Activated T-cell treated with anti-CD3 and anti-CD28 coated beads, Interleukin-2, amount 50 U/mL, for 24 hours (primary cell): Measurements from ENCODE around the gene PPP1R1B.
"Not testable (repeated sequence)": the region's sequence is repeated elsewhere in the genome, so short reads cannot be mapped to it uniquely, and the experiment has no call there.

Experiments used
- DNase-seq: peaks from one replicate; pipeline ENCODE4 v3.0.0-alpha.2; 2020
- H3K27ac Mint-ChIP-seq: 2 replicates; pipeline ENCODE4 v1.8.0; 2020; ENCODE audit warnings: mild to moderate bottlenecking, mixed read lengths
- H3K27me3 Mint-ChIP-seq: 2 replicates; pipeline ENCODE4 v1.8.0; 2020; ENCODE audit warnings: mixed read lengths
- H3K36me3 Mint-ChIP-seq: 2 replicates; pipeline ENCODE4 v1.8.0; 2020; ENCODE audit warnings: low read depth, mixed read lengths
- H3K4me1 Mint-ChIP-seq: 2 replicates; pipeline ENCODE4 v1.8.0; 2020; ENCODE audit warnings: low read depth, mixed read lengths
- H3K4me3 Mint-ChIP-seq: 2 replicates; pipeline ENCODE4 v1.8.0; 2020; ENCODE audit warnings: mild to moderate bottlenecking, moderate library complexity, mixed read lengths
- H3K9me3 Mint-ChIP-seq: 2 replicates; pipeline ENCODE4 v1.8.0; 2020; ENCODE audit warnings: mixed read lengths

The PPP1R1B gene

DNA sequence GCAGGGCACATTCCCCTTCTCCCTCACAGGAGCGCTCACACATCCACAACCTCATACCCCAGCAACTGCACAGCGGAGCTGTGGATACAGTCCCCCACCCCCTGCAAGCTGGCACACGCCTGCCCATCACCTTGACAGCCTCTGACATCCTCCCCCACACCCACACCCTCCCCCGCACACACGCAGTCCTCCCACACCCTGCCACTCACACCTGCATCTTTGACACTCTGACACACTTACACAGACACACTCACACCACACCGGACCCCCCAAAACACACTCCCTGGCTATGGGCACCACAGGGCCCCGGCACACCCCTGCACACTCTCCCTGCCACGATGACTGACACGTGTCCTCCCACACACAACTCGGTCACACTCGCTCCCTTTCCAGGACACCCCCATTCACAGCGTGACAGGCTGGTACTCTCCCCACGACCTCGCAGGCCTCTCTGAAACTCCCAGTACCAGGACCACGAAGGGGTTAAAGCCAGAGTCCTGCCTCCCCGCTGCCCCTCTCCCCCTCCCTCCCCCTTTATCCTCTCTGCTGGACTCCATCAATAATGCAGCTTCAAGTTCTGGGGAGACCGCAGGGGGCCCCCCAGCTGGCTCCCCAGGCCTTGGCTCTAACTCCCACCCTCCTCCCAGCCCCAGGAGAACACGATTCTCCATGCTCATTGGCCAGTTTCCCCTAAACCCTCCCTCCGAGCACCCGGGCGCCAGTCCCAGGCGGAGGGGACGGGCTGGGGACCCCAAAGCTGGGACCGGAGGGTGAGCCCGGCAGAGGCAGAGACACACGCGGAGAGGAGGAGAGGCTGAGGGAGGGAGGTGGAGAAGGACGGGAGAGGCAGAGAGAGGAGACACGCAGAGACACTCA is at the start of gene PPP1R1B:
PPP1R1B (plus strand) TSS at position 782 of the 876 bp plus-strand sequence. CDS start 441 bp downstream, outside the sequence.
- DNase-seq = no peak
- H3K4me3 Mint-ChIP-seq = peak within 1 kb of the TSS; percentile 60
- H3K9me3 Mint-ChIP-seq = no peaks in the 10 kb centered on the region
- H3K4me1 Mint-ChIP-seq = peaks cover 33% of the 10 kb centered on the region
- H3K36me3 Mint-ChIP-seq = no peaks in the 10 kb centered on the region
- no peak within 1 kb of the TSS for H3K27ac Mint-ChIP-seq
- peaks cover 44% of the 10 kb centered on the region for H3K27me3 Mint-ChIP-seq

DNA sequence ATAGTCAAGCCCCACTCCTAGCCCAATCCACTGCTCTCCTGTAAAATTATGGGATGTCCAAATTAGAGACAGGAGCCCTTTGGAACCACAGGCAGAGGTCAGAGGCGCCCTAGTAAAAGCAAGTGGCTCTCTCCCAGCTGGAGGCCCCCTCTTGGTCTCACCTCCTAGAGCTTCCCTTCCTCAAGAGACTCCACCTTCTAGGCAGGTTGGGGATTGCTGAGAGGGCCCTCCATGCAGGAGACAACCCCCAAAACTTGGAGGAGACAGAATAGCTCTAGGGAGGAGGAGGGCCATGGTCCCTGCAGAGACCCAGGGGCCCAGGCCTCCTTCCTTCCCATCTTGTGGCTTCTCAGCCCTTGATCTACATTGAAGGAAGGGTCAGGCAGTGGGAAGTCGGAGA is 48.5 kb upstream of the PPP1R1B start:
- Mint-ChIP-seq H3K27me3 (peaks cover 13% of the 10 kb centered on the region), H3K4me1 (peaks cover 4% of the 10 kb centered on the region), H3K36me3 (no peaks in the 10 kb centered on the region), H3K9me3 (no peaks in the 10 kb centered on the region), H3K4me3 (no peak overlapping the region), H3K27ac (no peak overlapping the region)
- DNase-seq = no peak

- H3K36me3 Mint-ChIP-seq = no peaks in the 10 kb centered on the region
- DNase-seq = no peak
- no peak overlapping the region for H3K4me3 Mint-ChIP-seq
- peaks cover 8% of the 10 kb centered on the region for H3K27me3 Mint-ChIP-seq
- no peak overlapping the region for H3K27ac Mint-ChIP-seq
- H3K9me3 Mint-ChIP-seq = no peaks in the 10 kb centered on the region
- no peaks in the 10 kb centered on the region for H3K4me1 Mint-ChIP-seq
Observed at GRCh38 chr17:39579318-39580081, 47.3 kb upstream of the PPP1R1B start.

- Mint-ChIP-seq H3K9me3 (no peaks in the 10 kb centered on the region), H3K36me3 (no peaks in the 10 kb centered on the region), H3K27ac (no peak overlapping the region), H3K27me3 (peaks cover 3% of the 10 kb centered on the region), H3K4me3 (no peak overlapping the region), H3K4me1 (no peaks in the 10 kb centered on the region)
- no peak for DNase-seq
Observed at GRCh38 chr17:39580082-39580468, 46.7 kb upstream of the PPP1R1B start.

DNA sequence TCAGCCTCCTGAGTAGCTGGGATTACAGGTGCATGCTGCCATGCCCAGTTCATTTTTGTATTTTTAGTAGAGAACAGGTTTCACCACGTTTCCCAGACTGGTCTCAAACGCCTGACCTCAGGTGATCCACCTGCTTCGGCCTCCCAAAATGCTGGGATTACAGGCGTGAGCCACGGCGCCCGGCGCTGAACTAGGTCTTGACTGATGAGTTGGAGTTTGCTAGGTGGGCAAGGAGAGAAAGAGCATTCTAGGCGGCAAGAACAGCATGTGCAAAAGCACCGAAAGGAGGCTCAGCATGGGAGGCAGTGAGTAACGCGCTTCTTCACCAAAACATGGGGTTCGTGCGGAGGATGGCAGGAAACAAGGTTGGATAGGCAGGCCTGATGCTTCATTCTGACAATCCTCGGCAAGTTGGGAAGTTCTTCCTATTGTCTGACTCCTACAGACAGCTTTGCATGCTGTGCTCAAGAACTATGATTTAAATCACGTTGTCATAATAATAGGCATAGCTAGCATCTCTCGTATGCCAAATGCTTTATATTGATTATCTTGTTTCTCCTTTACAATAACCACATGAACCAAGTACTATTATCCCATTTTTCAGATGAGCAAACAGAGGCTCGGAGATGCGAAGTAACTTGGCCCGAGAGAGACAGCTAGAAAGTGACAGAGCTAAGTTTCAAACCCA is 45.5 kb upstream of the PPP1R1B start:
- no peaks in the 10 kb centered on the region for H3K36me3 Mint-ChIP-seq
- no peaks in the 10 kb centered on the region for H3K27me3 Mint-ChIP-seq
- no peaks in the 10 kb centered on the region for H3K4me1 Mint-ChIP-seq
- no peak overlapping the region for H3K4me3 Mint-ChIP-seq
- no peak overlapping the region for H3K27ac Mint-ChIP-seq
- DNase-seq = no peak
- no peaks in the 10 kb centered on the region for H3K9me3 Mint-ChIP-seq

- no peaks in the 10 kb centered on the region for H3K36me3 Mint-ChIP-seq
- H3K9me3 Mint-ChIP-seq = no peaks in the 10 kb centered on the region
- no peak for DNase-seq
- no peaks in the 10 kb centered on the region for H3K27me3 Mint-ChIP-seq
- no peaks in the 10 kb centered on the region for H3K4me1 Mint-ChIP-seq
- no peak overlapping the region for H3K27ac Mint-ChIP-seq
- H3K4me3 Mint-ChIP-seq = no peak overlapping the region
Observed at GRCh38 chr17:39581759-39582085, 45.0 kb upstream of the PPP1R1B start.

DNA sequence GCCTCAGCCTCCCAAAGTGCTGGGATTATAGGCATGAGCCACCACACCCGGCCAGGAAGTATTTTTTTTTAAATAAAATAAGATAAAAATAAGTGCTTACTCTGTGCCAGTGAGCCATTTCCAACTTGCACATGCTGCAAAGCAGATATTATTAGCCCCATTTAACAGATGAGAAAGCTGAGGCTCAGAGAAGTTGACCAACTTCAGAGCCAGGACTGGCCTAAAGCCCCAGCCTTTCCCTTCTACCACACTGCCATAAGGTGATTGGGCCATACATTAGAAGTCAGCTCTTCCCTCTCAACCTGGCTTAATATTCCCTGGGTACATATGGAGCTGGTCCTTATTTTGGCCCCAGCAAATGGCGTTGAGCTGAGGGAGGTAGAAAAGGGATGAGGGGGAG is 44.1 kb upstream of the PPP1R1B start:
- Mint-ChIP-seq H3K4me3 (no peak overlapping the region), H3K4me1 (no peaks in the 10 kb centered on the region), H3K9me3 (no peaks in the 10 kb centered on the region), H3K27me3 (no peaks in the 10 kb centered on the region), H3K27ac (no peak overlapping the region), H3K36me3 (no peaks in the 10 kb centered on the region)
- no peak for DNase-seq

DNA sequence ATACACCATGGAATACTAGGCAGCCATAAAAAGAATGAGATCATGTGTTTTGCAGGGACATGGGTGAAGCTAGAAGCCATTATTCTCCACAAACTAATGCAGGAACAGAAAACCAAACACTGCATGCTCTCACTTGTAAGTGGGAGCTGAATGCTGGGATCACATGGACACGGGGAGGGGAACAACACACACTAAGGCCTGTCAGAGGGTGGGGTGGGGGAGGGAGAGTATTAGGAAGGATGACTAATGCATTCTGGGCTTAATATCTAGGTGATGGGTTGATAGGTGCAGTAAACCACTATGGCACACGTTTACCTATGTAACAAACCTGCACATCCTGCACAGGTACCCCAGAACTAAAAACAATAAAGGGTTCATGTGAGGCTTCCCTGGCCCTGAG is 36.6 kb upstream of the PPP1R1B start:
- peaks cover 54% of the 10 kb centered on the region for H3K27me3 Mint-ChIP-seq
- not testable (repeated sequence) for H3K27ac Mint-ChIP-seq, H3K36me3 Mint-ChIP-seq, H3K4me1 Mint-ChIP-seq, H3K4me3 Mint-ChIP-seq, H3K9me3 Mint-ChIP-seq, DNase-seq

DNA sequence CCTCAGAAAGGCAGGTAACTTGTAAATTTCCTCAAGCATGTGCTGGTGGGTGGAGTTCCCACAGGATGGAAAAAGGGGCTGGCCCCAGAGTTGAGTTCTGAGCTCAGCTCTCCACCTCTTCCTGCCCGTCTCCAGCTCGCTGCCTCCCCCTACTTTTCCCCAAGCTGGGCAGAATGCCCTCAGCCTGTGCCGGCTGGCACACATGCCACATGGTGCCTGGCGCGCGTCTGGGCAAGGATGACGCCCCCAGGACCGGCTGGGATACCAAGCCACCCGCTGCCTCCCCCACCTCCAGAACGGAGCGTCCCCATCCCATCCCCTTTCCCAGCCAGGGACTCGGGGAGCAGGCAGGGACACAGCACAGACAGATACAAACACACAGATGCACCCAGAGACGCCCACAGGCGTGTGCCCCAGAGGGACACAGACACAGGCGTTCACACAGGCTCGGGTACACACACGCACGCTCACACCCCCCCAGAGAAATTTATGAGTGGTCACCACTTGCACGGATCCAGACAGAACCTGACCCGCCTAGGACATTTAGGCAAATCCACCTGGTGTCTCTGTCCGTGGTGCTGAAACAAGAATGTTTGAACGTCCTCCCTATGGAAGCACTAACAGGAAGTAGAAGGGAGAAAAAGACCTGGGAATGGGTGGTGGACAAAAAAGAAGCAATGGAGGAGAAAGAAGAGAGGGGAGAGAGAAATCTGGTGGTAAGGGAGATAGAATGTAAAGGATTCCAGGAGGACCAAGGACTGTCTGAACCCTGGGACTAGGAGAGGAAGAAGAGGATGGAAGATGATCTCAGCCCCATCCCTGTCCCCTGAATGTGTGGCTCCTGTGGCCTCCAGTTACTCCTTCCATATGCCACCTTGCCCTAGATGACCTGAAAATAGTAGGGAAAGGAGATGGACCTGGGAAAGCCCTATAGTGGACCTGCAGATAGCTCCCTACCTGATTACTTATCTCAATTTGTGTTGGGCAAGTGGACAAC is 34.5 kb upstream of the PPP1R1B start:
- no peak for DNase-seq
- Mint-ChIP-seq H3K9me3 (no peaks in the 10 kb centered on the region), H3K36me3 (no peaks in the 10 kb centered on the region), H3K4me3 (no peak overlapping the region), H3K27me3 (peaks cover 74% of the 10 kb centered on the region), H3K4me1 (peaks cover 4% of the 10 kb centered on the region), H3K27ac (no peak overlapping the region)

- Mint-ChIP-seq H3K4me3 (no peak overlapping the region), H3K27me3 (peaks cover 83% of the 10 kb centered on the region), H3K9me3 (no peaks in the 10 kb centered on the region), H3K4me1 (peaks cover 15% of the 10 kb centered on the region), H3K36me3 (no peaks in the 10 kb centered on the region), H3K27ac (no peak overlapping the region)
- DNase-seq = no peak
Observed at GRCh38 chr17:39593371-39593770, 33.4 kb upstream of the PPP1R1B start.

- H3K4me1 Mint-ChIP-seq = peaks cover 25% of the 10 kb centered on the region
- no peak overlapping the region for H3K27ac Mint-ChIP-seq
- DNase-seq = no peak
- no peaks in the 10 kb centered on the region for H3K36me3 Mint-ChIP-seq
- H3K27me3 Mint-ChIP-seq = peaks cover 90% of the 10 kb centered on the region
- H3K4me3 Mint-ChIP-seq = no peak overlapping the region
- H3K9me3 Mint-ChIP-seq = no peaks in the 10 kb centered on the region
Observed at GRCh38 chr17:39595294-39595693, 31.5 kb upstream of the PPP1R1B start.

GRCh38 chr17:39595928-39596510 is 30.7 kb upstream of the PPP1R1B start:
- DNase-seq = no peak
- no peak overlapping the region for H3K27ac Mint-ChIP-seq
- H3K36me3 Mint-ChIP-seq = no peaks in the 10 kb centered on the region
- peaks cover 97% of the 10 kb centered on the region for H3K27me3 Mint-ChIP-seq
- H3K9me3 Mint-ChIP-seq = no peaks in the 10 kb centered on the region
- peaks cover 25% of the 10 kb centered on the region for H3K4me1 Mint-ChIP-seq
- H3K4me3 Mint-ChIP-seq = no peak overlapping the region

DNA sequence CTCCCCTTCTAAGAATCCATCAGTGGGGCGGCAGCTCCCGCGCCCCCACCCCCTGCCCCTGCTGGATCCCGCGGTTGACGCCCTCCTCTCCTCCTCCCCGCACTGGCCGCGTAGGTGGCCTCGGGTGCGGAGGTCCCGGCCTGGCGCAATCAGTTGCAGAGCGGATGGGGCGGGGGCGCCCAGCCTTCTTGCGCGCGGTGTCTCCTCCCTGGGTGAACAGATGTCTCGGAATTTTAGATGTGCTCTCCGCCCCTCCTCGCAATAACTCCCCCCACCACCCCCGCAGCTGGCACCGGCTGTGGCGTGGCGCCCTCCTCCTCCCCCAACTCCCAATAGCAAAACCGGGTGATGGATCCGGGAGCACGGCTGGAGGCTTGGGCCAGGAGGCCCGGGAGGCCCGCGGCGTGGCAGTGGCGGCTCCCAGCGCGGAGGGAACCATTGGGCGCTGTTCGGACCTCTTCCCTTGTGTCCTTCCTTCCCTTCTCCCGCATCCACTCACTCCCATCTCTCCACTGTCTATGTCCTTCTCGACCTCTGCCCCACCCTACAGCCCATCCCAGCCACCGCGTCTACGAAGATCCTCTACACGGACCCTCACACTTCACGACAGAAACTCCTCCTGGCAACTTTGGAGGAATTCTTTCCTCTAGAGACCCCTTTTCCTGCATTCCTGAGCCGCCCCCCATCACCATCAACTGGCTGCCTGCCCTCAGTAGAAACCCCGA is 30.0 kb upstream of the PPP1R1B start:
- H3K27me3 Mint-ChIP-seq = peaks cover 98% of the 10 kb centered on the region
- DNase-seq = no peak
- no peaks in the 10 kb centered on the region for H3K36me3 Mint-ChIP-seq
- no peak overlapping the region for H3K27ac Mint-ChIP-seq
- H3K4me3 Mint-ChIP-seq = no peak overlapping the region
- H3K4me1 Mint-ChIP-seq = peaks cover 25% of the 10 kb centered on the region
- no peaks in the 10 kb centered on the region for H3K9me3 Mint-ChIP-seq
